ENCODE results near the gene RHBDD1.

GRCh38 chr2:226910384-226910783 lies 74.5 kb downstream of the RHBDD1 start:
- TF ChIP-seq, protein P1, sequence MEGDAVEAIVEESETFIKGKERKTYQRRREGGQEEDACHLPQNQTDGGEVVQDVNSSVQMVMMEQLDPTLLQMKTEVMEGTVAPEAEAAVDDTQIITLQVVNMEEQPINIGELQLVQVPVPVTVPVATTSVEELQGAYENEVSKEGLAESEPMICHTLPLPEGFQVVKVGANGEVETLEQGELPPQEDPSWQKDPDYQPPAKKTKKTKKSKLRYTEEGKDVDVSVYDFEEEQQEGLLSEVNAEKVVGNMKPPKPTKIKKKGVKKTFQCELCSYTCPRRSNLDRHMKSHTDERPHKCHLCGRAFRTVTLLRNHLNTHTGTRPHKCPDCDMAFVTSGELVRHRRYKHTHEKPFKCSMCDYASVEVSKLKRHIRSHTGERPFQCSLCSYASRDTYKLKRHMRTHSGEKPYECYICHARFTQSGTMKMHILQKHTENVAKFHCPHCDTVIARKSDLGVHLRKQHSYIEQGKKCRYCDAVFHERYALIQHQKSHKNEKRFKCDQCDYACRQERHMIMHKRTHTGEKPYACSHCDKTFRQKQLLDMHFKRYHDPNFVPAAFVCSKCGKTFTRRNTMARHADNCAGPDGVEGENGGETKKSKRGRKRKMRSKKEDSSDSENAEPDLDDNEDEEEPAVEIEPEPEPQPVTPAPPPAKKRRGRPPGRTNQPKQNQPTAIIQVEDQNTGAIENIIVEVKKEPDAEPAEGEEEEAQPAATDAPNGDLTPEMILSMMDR (IDR thresholded peaks at IDR 0.05; ENCODE audit: low read length), result no peak
- no peak for TF ChIP-seq EZH2 (IDR thresholded peaks at IDR 0.05; ENCODE audit: borderline replicate concordance, low read length)
